Measurements from ENCODE around the gene FBXO28.
"Not testable (repeated sequence)": the region's sequence is repeated elsewhere in the genome, so short reads cannot be mapped to it uniquely, and the experiment has no call there.

Gene FBXO28

DNA sequence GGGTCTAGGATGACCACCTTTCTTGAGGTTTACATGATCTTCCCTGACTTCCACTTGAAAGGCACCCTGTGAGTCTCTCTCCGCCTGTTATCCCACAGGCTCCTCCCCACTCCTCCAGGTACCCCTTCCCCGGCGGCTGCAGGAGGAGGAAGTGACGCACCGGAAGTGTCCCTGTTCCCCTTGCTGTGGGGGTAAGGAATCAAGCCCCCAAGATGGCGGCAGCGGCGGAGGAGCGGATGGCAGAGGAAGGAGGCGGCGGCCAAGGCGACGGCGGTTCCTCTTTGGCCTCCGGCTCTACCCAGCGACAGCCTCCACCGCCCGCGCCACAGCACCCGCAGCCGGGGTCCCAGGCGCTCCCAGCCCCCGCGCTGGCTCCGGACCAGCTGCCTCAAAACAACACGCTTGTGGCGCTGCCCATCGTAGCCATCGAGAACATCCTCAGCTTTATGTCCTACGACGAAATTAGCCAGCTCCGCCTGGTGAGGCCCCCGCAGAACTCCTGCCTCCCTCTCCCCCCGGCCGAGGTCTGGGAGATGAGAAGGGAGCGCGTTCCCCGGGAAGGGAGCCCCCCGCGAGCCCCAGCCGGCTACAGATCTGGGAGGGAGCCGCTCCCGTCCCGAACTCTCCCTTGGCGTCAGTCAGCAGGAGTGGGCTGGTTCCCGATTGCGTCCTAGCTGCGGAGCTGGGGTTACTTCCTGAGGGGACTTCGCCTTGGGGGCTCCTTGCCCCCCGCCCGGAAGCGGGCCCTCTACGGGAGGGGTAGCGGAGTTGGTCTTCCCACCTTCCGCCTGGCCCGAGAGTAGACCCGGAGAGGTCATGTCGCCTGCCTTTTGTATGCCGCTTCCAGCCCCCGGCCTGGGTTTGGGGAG, at the start of gene FBXO28:
Gene FBXO28 (plus strand): TSS at position 194 of the 869 bp plus-strand sequence. CDS start 19 bp downstream, at position 213.
- peak; percentile 97 for DNase-seq

GRCh38 chr1:224064150-224064549, 49.8 kb upstream of the FBXO28 start:
- no peak for DNase-seq

- no peak for DNase-seq
These were observed 48.5 kb upstream of the FBXO28 start for GRCh38 chr1:224065455-224065854.

GRCh38 chr1:224067207-224067606, 46.7 kb upstream of the FBXO28 start:
- no peak for DNase-seq

DNA sequence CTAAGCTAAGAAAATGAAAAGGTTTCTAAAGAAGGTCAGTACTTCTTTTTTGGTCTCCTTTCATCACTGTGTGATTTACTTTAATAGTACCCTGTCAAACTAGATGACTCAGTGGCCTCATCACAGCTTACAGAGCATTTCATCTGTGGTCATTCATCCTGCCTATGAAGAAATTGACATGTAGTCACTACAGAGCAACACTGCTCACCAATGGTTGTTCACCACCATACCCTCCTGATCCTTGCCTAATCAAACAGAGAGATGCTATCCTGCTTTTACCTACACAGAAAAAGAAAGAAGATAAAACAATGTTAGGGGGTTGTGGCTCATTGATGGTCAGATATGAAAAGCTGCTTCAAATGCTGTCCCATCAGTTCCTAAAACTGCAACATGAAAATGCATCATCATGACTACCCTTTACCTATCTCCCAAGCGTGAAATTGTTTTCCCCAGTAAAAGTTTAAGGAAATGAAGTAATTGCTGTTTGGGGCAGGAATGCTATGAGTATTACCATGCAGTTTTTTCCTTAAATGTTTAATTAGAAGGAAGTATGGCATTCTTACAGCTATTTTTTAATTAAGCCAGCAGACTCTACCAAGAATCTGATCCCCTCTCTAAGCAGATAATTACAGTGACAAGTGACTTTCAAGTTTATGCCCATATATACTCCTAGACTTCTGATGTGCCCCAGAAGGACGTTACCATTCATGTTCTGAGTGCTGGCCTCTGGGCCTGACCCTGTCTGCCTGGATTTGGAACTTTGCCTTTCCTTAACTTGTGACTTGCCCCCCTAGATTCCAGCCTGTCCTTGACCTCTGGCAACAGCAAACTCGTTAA, 46.1 kb upstream of the FBXO28 start:
- no peak for DNase-seq

GRCh38 chr1:224068458-224069072, 45.3 kb upstream of the FBXO28 start:
- no peak for DNase-seq

- DNase-seq: no peak
These were observed 44.8 kb upstream of the FBXO28 start for GRCh38 chr1:224069138-224069537.

DNA sequence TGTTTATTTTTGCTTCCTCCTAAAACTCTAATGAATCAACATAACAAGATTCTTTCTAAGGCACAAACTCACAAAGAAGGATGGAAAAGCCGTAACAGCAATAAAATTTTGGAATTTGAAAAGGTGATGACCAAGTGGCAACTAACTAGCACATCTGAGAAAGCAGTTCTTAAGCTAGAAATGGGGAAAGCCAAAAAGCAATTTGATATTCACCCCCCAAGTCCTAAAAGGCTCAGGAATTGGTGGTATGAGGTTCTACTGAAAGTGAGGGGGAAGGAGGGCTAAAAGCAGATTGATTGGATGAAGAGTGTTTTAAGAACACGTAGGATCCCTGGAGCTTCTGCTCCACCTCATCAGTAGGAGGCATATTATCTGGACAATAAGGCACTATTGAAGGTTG, 43.4 kb upstream of the FBXO28 start:
- DNase-seq: no peak

DNA sequence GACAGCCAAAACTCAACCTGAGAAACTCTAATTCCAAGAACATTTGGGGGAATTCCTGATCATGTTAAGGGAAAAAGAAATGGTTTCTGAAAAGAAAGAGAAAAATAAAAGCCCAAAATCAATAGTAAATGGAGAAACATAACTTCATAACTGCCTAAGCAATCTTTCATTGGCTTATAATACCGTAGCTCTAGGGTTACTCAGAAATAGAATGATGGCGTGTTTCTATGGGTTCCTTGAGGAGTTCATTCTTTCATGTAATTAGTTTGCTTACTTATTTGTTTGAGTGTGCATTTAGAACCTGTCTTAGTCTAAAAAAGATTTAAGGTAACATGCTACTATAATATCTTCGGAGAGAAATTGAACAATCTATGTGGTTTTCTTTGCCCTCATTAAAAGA, 37.5 kb upstream of the FBXO28 start:
- DNase-seq: no peak

- not testable (repeated sequence) for DNase-seq
These were observed 34.3 kb upstream of the FBXO28 start for GRCh38 chr1:224079644-224080043.

DNA sequence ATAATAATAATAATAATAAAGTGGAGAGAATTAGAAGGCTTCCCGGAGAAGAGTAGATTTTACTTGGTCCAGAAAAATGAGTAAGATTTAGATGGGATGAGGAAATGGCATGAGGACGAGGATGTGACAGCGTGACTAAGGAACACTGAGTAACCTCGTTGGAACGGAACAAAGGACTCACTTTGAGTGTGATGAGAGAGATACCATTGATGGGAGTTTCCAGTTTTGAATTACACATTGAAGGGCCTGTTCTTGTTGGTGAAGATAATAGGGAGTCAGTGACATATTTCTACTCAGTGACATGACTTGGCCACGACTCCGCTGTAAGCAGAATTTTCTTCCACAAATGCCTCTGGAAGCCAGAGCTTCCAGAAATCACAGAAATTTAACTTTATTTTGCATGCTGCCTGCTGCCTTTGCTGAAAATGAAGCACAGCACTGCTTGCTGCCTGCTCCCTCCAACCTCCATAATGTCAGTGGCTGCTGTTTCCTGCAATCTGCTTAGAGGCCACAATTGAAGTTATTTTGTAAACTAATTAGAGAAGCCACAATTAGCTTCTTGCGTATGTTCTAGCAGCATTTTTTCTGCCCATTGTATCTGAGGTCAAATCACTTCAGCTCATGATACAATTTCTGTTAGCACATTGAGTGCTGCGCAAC, 33.7 kb upstream of the FBXO28 start:
- no peak for DNase-seq

GRCh38 chr1:224081604-224082003, 32.3 kb upstream of the FBXO28 start:
- no peak for DNase-seq

- DNase-seq: no peak
These were observed 31.8 kb upstream of the FBXO28 start for GRCh38 chr1:224082146-224082545.

GRCh38 chr1:224084867-224085266, 29.0 kb upstream of the FBXO28 start:
- no peak for DNase-seq

DNA sequence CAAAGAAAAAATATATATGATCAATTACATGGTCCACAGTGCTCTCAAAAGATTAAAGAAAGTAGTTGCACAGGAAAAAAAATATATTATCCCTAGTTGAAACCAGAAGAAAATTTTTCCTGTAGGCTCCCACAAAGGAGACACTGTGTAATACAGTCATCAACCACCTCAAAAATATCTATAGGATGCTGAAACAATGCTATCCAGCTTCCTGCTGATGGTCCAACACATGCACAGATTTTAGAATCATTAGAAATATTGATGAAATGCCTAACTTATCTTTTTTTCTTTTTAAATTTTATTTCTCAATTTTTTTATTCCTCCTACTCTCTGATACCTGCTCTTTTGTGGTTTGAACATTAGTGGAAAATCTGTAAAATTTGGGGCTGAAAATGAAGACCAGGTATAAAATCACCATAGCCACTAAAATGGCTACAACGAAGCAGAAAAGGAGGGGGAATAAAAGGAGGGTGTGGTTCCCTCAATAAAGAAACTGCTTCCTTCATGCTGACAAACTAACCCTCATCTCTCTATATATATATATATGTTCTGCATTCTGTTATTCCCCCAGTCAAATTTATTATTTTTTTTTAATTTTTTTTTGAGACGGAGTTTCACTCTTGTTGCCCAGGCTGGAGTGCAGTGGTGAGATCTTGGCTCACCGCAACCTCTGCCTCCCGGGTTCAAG, 28.3 kb upstream of the FBXO28 start:
- DNase-seq: no peak

GRCh38 chr1:224087286-224087794, 26.6 kb upstream of the FBXO28 start:
- DNase-seq: no peak

GRCh38 chr1:224089583-224089982, 24.3 kb upstream of the FBXO28 start:
- DNase-seq: no peak

DNA sequence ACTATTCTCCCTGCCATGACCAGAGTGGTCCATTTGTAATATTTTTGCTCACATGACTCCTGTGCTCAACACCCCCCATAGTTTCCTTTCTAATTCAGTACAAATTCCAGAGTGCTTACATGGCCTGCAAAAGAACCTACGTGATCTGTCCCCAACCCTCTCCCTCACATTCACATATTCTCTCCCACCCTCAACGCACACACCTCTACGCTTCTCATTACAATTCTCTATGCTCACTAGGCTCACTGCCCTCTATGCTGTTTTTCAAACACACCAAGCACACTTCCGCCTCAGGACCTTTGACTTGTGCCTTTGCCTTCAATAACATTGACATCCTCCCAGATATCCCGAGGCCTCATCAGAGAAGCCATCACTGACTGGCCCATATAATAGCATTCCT, 23.8 kb upstream of the FBXO28 start:
- DNase-seq: no peak

GRCh38 chr1:224092111-224092510, 21.8 kb upstream of the FBXO28 start:
- no peak for DNase-seq

- no peak for DNase-seq
These were observed 21.3 kb upstream of the FBXO28 start for GRCh38 chr1:224092601-224093000.

- no peak for DNase-seq
These were observed 18.6 kb upstream of the FBXO28 start for GRCh38 chr1:224095339-224095738.

DNA sequence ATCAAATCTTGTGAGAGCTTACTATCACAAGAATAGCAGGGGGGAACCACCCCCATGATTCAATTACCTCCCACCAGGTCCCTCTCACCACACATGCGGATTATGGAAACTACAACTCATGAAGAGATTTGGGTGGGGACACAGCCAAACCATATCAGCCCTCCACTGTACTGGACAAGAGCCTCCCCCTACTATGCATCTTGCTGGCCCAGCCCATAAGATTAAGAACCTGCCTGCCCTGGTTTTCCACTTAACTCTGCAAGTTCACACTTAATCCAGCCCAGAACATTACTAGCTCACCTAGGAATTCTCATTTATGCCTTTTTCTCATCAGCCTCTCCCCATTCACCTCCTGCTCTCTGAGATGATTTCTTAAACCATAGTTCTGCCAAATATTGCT, 18.0 kb upstream of the FBXO28 start:
- DNase-seq: no peak

Data from activated CD8-positive, alpha-beta memory T cell treated with anti-CD3 and anti-CD28 coated beads, Interleukin-2, amount 50 U/mL, for 48 hours (primary cell).